ENCODE measurements around the gene RFXANK.

RFXANK gene

DNA sequence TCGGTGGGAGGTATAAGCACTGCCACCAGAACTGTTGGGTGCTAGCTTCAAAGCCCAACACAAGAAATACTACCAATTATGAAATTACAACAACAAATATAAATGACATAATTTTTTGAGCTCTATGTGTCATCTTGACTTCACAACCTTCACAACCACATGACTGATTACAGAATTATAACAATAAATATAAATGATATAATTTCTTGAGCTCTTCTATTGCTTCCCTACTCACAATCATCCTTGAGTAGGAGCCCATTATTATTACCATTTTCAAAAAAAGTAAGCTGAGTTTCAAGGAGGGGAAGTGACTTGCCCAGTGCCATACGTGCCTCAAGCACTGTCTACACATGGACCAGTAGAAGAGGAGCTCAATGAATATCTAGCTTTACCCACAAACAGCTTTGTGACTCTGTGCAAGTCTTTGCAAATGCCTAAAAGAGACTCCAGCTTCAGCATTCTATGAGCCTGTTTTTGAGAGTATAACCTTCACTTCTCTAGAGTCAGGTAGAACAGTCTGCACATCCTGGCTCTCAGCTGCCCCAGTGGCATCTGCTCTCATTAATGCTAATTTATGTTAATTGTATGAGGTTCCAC, 42.3 kb downstream of the RFXANK start:
- DNase-seq, result no peak

DNA sequence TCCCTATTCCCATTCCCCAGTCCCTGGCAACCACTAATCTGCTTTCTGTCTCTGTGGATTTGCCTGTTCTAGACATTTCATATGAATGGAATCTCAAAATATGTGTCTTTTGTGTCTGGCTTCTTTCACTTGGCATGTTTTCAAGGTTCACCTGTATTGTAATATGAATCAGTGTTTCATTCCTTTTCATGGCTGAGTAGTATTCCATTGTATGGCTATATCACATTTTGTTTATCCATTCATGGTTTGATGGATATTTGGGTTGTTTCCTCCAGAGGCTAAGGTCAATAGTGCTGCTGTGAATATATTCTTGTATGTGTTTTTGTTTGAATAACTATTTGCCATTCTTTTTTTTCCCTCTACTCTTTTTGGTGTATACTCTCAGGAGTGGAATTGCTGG, 44.1 kb downstream of the RFXANK start:
- DNase-seq, result no peak

DNA sequence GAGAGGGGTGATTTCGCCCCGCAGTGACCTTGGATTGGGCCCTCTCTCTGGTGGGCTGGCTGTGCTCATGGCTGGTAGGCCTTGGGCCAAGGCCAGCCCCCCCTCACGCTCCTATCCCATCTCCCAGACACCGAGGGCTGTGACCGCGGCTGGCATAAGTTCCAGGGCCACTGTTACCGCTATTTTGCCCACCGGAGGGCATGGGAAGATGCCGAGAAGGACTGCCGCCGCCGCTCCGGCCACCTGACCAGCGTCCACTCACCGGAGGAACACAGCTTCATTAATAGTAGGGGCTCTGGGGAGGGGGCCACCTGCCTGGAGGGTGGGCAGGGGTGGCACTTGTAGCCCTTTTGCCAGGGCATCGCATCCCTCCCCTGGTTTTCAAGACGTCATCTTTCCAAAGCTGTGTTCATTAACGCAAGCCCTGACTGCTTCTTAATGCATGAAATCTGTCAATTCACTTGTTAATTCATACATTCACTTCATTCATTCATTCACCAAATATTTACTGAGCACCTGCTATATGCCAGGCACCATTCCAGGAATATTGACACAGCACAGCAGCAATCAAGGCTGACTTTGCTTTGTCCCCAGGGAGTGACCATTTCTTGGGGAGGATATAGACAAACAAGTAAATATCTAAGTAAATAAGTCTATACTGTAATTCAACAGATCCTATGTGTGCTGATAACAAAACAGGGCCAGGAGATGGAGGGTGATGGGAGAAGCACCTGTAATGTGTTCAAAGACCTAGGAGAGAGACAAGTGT, 46.3 kb downstream of the RFXANK start:
- DNase-seq, result no peak

DNA sequence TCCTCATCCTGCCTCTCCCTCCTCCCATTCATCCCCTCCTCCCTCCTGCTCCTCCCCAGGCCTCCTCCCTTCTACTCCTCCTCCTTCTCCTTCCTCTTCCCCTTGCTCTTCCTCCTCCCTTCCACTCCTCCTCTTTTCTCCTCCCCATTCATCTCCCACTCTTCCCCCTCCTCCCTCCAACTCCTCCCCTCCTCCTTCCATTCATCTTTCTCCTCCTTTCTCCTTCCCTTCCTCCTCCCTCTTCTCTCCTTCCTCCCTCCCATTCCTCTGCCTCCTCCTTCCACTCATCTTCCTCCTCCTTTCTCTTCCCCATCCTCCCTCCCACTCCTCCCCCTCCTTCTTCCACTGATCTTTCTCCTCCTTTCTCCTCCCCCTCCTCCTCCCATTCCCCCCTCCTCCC, 47.6 kb downstream of the RFXANK start:
- DNase-seq, result no peak

DNA sequence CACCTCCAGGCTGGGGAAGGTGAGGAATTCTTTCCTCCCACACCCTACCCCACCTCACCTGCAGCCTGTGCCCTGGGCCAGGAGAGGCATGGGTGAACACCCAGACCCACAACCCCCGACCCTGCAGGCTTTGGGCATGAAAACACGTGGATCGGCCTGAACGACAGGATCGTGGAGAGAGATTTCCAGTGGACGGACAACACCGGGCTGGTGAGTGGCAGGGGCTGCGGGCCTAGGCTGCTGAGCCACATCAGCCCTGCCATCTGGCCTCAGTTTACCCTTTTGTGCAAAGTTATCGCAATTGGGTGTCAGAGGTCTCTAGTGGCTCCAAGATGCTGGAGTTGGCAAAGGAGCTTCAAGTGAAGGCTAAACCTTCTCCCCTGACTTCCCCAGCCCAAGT, 48.4 kb downstream of the RFXANK start:
- no peak for DNase-seq

DNA sequence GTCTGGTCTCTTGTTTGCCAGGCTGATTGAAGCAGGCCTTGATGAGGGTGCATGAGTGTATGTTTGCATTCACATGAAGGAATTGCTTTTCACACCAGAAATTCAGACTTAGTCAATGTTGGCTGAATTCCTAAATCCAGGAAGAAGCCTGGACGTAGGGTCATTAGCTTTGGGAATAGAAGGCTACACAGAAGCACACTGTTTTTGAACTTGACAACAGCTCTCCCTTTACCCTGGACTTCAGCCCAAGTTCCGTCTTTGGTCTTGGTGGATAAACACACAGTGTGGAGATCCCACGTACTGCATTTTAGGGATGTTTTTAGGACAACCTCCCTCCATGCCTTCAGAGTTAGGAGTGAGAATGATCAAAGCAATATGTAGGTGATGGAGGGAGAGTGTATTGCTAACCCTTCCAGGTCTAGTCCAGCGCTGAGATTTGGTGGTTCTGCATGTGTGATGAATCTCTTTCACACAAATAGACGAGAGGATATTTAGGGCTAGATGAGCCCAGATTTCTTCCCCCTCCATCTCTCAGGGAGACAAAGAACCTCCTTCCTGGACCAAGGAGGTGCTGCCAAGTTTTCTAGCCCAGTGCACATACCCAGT, 58.2 kb downstream of the RFXANK start:
- DNase-seq, result no peak
